Activated naive CD8-positive, alpha-beta T cell (primary cell): Measurements from ENCODE around the gene ACE.

Source experiments
- H3K27ac Mint-ChIP-seq: one replicate; pipeline ENCODE4 v1.8.0; 2021; ENCODE audit warnings: mixed read lengths
- H3K27me3 Mint-ChIP-seq: one replicate; pipeline ENCODE4 v1.8.0; 2021; ENCODE audit warnings: mixed read lengths
- H3K36me3 Mint-ChIP-seq: one replicate; pipeline ENCODE4 v1.8.0; 2021; ENCODE audit warnings: mixed read lengths
- H3K4me1 Mint-ChIP-seq: one replicate; pipeline ENCODE4 v1.8.0; 2021; ENCODE audit warnings: low read depth, mixed read lengths
- H3K4me3 Mint-ChIP-seq: one replicate; pipeline ENCODE4 v1.8.0; 2021; ENCODE audit warnings: mild to moderate bottlenecking, mixed read lengths
- H3K9me3 Mint-ChIP-seq: one replicate; pipeline ENCODE4 v1.8.0; 2021; ENCODE audit warnings: low read depth, mixed read lengths

ACE gene

GRCh38 chr17:63440127-63440769 lies 36.6 kb upstream of the ACE start:
- no peaks in the 10 kb centered on the region for H3K27me3 Mint-ChIP-seq
- H3K27ac Mint-ChIP-seq, result no peak overlapping the region
- H3K9me3 Mint-ChIP-seq, result no peaks in the 10 kb centered on the region
- peaks cover 22% of the 10 kb centered on the region for H3K4me1 Mint-ChIP-seq
- H3K36me3 Mint-ChIP-seq, result no peaks in the 10 kb centered on the region
- peak overlapping the region; percentile 21 for H3K4me3 Mint-ChIP-seq

GRCh38 chr17:63440770-63441335 lies 36.0 kb upstream of the ACE start:
- Mint-ChIP-seq H3K27me3 (no peaks in the 10 kb centered on the region), H3K4me1 (peaks cover 22% of the 10 kb centered on the region), H3K4me3 (peak overlapping the region; percentile 3), H3K9me3 (no peaks in the 10 kb centered on the region), H3K36me3 (no peaks in the 10 kb centered on the region), H3K27ac (no peak overlapping the region)

- Mint-ChIP-seq H3K36me3 (no peaks in the 10 kb centered on the region), H3K4me3 (no peak overlapping the region), H3K4me1 (peaks cover 22% of the 10 kb centered on the region), H3K27me3 (no peaks in the 10 kb centered on the region), H3K9me3 (no peaks in the 10 kb centered on the region), H3K27ac (no peak overlapping the region)
These were observed 35.2 kb upstream of the ACE start for GRCh38 chr17:63441654-63442053.

DNA sequence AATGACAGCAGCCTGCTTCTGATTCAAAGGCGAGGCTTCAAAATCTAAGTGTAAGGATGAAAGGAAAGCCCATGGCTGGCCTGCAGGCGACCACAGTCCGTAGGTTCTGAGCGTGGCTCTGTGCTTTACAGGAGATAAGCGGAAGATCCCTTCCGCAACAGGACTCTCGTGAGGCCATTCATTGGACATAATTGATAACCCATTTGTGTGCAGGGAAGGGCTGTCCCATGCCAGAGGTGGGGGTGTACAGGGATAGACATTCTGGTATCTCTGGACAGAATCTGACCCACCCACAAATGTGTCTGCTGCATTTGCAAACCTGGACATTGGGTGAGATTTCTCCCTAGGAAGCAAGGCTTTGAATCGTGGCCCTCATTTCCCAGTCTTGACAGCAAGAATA lies 34.8 kb upstream of the ACE start:
- no peak overlapping the region for H3K27ac Mint-ChIP-seq
- H3K4me3 Mint-ChIP-seq, result no peak overlapping the region
- no peaks in the 10 kb centered on the region for H3K36me3 Mint-ChIP-seq
- no peaks in the 10 kb centered on the region for H3K27me3 Mint-ChIP-seq
- H3K9me3 Mint-ChIP-seq, result no peaks in the 10 kb centered on the region
- peaks cover 24% of the 10 kb centered on the region for H3K4me1 Mint-ChIP-seq

- peak overlapping the region; percentile 17 for H3K27ac Mint-ChIP-seq
- H3K4me3 Mint-ChIP-seq, result no peak overlapping the region
- peaks cover 29% of the 10 kb centered on the region for H3K4me1 Mint-ChIP-seq
- H3K36me3 Mint-ChIP-seq, result no peaks in the 10 kb centered on the region
- H3K27me3 Mint-ChIP-seq, result no peaks in the 10 kb centered on the region
- H3K9me3 Mint-ChIP-seq, result no peaks in the 10 kb centered on the region
These were observed 34.3 kb upstream of the ACE start for GRCh38 chr17:63442549-63443035.

GRCh38 chr17:63443053-63443452 lies 33.8 kb upstream of the ACE start:
- H3K36me3 Mint-ChIP-seq, result no peaks in the 10 kb centered on the region
- H3K9me3 Mint-ChIP-seq, result no peaks in the 10 kb centered on the region
- no peaks in the 10 kb centered on the region for H3K27me3 Mint-ChIP-seq
- no peak overlapping the region for H3K27ac Mint-ChIP-seq
- H3K4me1 Mint-ChIP-seq, result peaks cover 29% of the 10 kb centered on the region
- H3K4me3 Mint-ChIP-seq, result no peak overlapping the region

DNA sequence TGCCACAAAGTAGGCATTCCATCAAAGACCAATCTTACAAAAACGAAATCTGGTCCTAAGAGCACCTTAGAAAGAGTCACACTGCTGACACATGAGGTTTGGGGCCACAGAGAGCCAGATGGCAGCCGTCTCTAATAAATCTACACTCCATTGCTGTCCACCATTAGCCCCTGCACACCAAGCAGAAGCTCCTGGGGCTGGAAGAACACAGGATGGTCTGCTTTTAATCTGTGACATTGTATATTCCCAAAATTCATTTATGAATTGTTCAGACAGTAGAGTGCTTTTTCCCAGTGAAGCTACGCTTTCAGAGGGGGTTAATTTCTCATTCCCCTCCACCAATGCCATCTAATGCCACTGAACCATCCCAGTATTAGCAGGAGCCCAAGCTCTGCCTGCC lies 32.4 kb upstream of the ACE start:
- H3K27me3 Mint-ChIP-seq, result no peaks in the 10 kb centered on the region
- peaks cover 29% of the 10 kb centered on the region for H3K4me1 Mint-ChIP-seq
- H3K27ac Mint-ChIP-seq, result no peak overlapping the region
- peak overlapping the region; percentile 10 for H3K4me3 Mint-ChIP-seq
- no peaks in the 10 kb centered on the region for H3K9me3 Mint-ChIP-seq
- H3K36me3 Mint-ChIP-seq, result no peaks in the 10 kb centered on the region

DNA sequence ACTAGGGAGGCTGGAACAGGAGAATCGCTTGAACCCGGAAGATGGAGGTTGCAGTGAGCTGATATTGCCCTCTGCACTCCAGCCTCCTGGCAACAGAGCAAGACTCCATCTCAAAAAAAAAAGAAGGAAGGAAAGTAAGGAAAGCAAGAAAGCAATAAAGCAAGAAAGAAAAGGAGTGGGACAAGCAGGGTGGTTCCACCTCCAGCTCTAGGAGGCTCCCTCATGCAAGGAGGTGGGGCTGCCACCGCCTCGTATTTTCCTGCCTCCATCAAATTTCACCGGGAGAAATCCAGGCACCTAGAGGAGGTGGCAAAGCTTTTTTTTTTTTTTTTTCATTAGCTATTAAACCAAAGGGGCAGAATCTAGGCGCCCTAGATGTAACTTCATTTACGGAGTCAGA lies 31.8 kb upstream of the ACE start:
- H3K4me3 Mint-ChIP-seq, result peak overlapping the region; percentile 82
- H3K36me3 Mint-ChIP-seq, result no peaks in the 10 kb centered on the region
- H3K27me3 Mint-ChIP-seq, result no peaks in the 10 kb centered on the region
- peaks cover 23% of the 10 kb centered on the region for H3K4me1 Mint-ChIP-seq
- no peaks in the 10 kb centered on the region for H3K9me3 Mint-ChIP-seq
- H3K27ac Mint-ChIP-seq, result peak overlapping the region; percentile 72

DNA sequence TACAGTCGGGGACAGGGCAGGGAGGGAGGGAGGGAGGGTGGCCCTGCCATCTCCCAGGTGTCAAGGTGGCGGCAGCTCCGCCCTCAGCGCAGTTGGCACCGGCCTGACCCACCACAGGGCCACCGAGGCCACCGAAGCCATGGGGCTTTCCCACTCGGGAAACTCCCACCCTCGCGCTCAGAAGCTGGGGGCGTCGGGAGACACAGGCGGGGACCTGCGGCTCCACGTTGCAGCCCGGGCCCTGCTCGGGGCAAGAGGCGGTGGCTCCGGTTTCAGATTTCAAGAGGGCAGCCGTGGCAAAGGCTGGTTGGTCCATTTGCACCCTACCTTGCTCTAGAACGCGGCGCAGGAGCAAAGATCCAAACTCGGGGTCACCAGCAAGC lies 31.3 kb upstream of the ACE start:
- H3K27me3 Mint-ChIP-seq, result no peaks in the 10 kb centered on the region
- no peaks in the 10 kb centered on the region for H3K36me3 Mint-ChIP-seq
- H3K9me3 Mint-ChIP-seq, result no peaks in the 10 kb centered on the region
- peaks cover 18% of the 10 kb centered on the region for H3K4me1 Mint-ChIP-seq
- H3K4me3 Mint-ChIP-seq, result peak overlapping the region; percentile 82
- peak overlapping the region; percentile 72 for H3K27ac Mint-ChIP-seq

DNA sequence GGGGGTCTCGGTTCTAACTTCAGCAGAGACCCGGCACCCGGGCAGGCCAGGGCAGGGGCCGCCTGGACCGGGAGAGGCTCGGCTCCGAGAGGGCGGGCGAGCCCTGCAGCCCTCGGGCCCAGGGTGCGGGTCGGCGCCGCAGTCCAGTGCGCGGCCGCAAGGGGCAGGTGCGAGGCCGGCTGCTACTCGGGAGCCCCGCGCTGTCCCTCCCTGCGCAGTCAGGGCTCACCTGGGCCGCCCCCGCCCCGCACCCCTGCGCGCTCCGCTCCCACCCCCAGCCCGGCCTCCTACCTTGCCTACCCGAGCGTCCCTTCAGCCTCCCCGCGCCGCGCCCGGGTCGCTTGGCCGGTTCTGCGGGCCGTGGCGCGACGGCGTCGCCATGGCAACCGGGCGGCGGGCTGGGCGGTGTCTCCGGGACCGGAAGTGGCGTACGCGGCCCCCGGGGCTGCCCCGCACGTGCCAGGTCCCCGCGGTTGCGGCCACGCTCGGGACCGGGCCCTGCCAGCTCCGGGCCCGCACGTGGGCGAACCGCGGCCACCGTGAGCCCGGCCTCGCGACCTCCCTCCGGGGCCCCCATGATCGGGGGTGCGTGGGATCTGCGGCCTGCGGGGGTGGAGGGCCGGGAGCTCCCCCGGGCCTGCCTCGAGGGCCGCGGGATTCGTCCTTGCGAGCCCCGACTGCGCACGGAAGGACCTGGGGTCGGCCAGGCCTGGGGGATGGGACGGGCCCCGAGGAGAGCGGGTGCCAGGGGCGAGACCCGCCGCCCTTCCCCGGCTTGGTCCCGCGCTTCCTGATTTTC lies 30.7 kb upstream of the ACE start, which contains the start of gene CYB561:
Gene CYB561, minus strand, starts transcription at position 353 of the 799 bp plus-strand sequence. CDS start 8,759 bp downstream, outside the sequence.
- H3K9me3 Mint-ChIP-seq, result no peaks in the 10 kb centered on the region
- H3K36me3 Mint-ChIP-seq, result no peaks in the 10 kb centered on the region
- H3K27me3 Mint-ChIP-seq, result no peaks in the 10 kb centered on the region
- H3K4me3 Mint-ChIP-seq, result peak within 1 kb of the TSS; percentile 82
- H3K27ac Mint-ChIP-seq, result peak within 1 kb of the TSS; percentile 84
- peaks cover 12% of the 10 kb centered on the region for H3K4me1 Mint-ChIP-seq

GRCh38 chr17:63446753-63447470 lies 29.9 kb upstream of the ACE start:
- Mint-ChIP-seq H3K4me3 (peak overlapping the region; percentile 77), H3K9me3 (no peaks in the 10 kb centered on the region), H3K27me3 (no peaks in the 10 kb centered on the region), H3K36me3 (no peaks in the 10 kb centered on the region), H3K4me1 (peaks cover 12% of the 10 kb centered on the region), H3K27ac (peak overlapping the region; percentile 84)

- Mint-ChIP-seq H3K9me3 (no peaks in the 10 kb centered on the region), H3K36me3 (no peaks in the 10 kb centered on the region), H3K27me3 (no peaks in the 10 kb centered on the region), H3K4me3 (peak overlapping the region; percentile 77), H3K27ac (peak overlapping the region; percentile 84), H3K4me1 (peaks cover 12% of the 10 kb centered on the region)
These were observed 29.3 kb upstream of the ACE start for GRCh38 chr17:63447471-63448009.

DNA sequence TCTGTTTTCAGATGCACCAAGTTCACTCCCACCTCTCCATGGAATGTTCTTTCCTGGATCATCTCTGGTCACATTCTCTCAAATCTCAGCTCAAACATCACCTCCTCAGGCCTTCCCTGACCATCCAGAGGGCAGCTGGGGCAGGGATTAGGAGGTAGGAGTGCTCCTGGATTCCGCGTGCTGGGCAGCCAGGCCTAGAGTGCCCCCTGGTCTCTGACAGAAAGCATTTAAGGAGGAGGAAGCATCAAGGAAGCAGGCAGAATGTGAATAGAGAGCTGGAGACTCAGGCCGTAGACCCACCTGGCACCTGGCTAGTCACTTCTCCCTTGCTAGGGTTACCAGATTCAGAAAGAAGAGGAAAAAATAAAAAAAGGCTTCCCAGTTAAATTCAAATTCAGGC lies 28.2 kb upstream of the ACE start:
- H3K4me3 Mint-ChIP-seq, result peak overlapping the region; percentile 11

DNA sequence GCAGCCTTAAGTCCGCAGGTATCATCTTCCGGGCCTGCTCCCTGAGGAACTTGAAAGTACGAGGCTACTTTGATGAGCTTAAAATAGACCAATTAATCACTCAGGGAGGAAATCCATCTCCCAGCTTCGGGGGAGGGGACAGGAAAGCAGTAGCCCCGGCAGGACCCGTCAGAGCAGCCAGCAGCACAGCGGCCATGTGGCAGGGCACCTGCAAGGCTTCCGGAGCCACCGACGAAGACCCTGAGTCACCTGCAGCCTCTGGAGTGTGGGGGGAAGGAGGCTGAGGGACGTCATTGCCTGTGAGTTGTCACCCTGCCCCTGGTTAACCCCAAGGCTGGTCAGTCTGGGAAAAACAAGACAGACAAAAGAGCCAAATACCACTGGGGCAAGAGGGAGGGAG lies 26.3 kb upstream of the ACE start:
- peaks cover 10% of the 10 kb centered on the region for H3K4me1 Mint-ChIP-seq
- H3K36me3 Mint-ChIP-seq, result no peaks in the 10 kb centered on the region
- no peak overlapping the region for H3K27ac Mint-ChIP-seq

More for the DNA sequence above, 28.2 kb upstream of the ACE start:
- H3K36me3 Mint-ChIP-seq, result no peaks in the 10 kb centered on the region
- no peaks in the 10 kb centered on the region for H3K9me3 Mint-ChIP-seq
- peaks cover 12% of the 10 kb centered on the region for H3K4me1 Mint-ChIP-seq
- peak overlapping the region; percentile 19 for H3K27ac Mint-ChIP-seq
- H3K27me3 Mint-ChIP-seq, result no peaks in the 10 kb centered on the region

More for the DNA sequence above, 26.3 kb upstream of the ACE start:
- Mint-ChIP-seq H3K27me3 (no peaks in the 10 kb centered on the region), H3K9me3 (no peaks in the 10 kb centered on the region), H3K4me3 (no peak overlapping the region)
